ENCODE measurements around the gene CFAP20DC.

Gene CFAP20DC

GRCh38 chr3:58792921-58793451 lies 256.8 kb downstream of the CFAP20DC start:
- Mint-ChIP-seq H3K9me3 (no peaks in the 10 kb centered on the region), H3K4me3 (no peak overlapping the region), H3K4me1 (no peaks in the 10 kb centered on the region), H3K27ac (no peak overlapping the region), H3K27me3 (no peaks in the 10 kb centered on the region)
- no peak for DNase-seq
- ATAC-seq, result no peak

GRCh38 chr3:58789385-58789784 lies 260.4 kb downstream of the CFAP20DC start:
- H3K27ac Mint-ChIP-seq, result no peak overlapping the region
- H3K27me3 Mint-ChIP-seq, result no peaks in the 10 kb centered on the region
- no peaks in the 10 kb centered on the region for H3K4me1 Mint-ChIP-seq
- no peak overlapping the region for H3K4me3 Mint-ChIP-seq
- DNase-seq (no peak), ATAC-seq (no peak)
- no peaks in the 10 kb centered on the region for H3K9me3 Mint-ChIP-seq

DNA sequence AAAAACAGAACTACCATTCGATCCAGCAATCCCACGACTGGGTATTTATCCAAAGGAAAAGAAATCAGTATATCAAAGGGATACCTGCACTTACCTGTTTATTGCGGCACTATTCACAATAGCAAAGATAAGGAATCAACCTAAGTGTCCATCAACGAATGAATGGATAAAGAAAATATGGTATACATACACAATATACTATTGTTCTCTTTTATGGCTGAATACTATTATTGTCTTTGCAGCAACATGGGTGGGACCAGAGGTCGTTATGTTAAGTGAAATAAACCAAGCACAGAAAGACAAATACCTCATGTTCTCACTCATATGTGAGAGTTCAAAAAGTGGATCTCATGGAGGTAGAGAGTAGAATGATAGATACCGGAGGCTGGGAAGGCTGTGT lies 264.9 kb downstream of the CFAP20DC start:
- Mint-ChIP-seq H3K4me3 (no peak overlapping the region), H3K4me1 (no peaks in the 10 kb centered on the region), H3K27ac (no peak overlapping the region), H3K27me3 (no peaks in the 10 kb centered on the region), H3K9me3 (peaks cover 7 to 9% of the 10 kb centered on the region in 2 donors)
- no peak for ATAC-seq
- DNase-seq, result no peak

- no peak overlapping the region for H3K4me3 Mint-ChIP-seq
- DNase-seq (no peak), ATAC-seq (no peak)
- H3K4me1 Mint-ChIP-seq, result no peaks in the 10 kb centered on the region
- H3K27me3 Mint-ChIP-seq, result no peaks in the 10 kb centered on the region
- H3K9me3 Mint-ChIP-seq, result peaks cover 11 to 13% of the 10 kb centered on the region in 2 donors
- H3K27ac Mint-ChIP-seq, result no peak overlapping the region
These were observed 265.4 kb downstream of the CFAP20DC start for GRCh38 chr3:58784425-58784824.

DNA sequence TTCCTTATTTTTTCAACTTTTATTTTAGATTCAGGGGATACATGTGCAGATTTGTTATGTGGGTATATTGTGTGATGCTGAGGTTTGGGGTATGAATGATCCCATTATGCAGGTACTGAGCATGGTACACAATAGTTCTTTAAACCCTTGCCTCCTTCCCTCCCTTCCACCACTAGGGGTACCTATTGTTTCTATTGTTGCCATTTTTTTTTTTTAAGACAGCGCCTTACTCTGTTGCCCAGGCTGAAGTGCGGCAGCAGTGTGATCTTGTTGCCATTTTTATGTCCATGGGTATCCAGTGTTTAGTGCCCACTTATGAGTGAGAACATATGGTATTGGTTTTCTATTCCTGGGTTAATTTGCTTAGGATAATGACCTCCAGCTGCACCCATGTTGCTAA lies 266.0 kb downstream of the CFAP20DC start:
- no peak for ATAC-seq
- Mint-ChIP-seq H3K4me1 (no peaks in the 10 kb centered on the region), H3K4me3 (no peak overlapping the region), H3K9me3 (peaks cover 17 to 19% of the 10 kb centered on the region in 2 donors), H3K27me3 (no peaks in the 10 kb centered on the region), H3K27ac (no peak overlapping the region)
- no peak for DNase-seq

DNA sequence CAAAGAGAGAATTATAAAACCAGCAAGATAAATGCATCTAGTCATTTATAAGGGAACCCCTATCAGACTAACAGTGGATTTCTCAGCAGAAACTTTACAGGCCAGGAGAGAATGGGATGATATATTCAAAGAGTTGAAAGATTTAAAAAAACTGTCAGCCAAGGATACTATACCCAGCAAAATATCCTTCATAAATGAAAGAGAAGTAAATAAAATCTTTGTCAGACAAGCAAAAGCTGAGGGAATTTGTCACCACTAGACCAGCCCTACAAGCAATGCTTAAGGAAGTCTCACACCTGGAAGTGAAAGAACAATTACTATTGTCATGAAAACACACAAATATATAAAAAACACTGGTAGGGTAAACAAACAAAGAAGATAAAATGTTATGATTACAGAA lies 269.9 kb downstream of the CFAP20DC start:
- Mint-ChIP-seq H3K27me3 (no peaks in the 10 kb centered on the region), H3K4me3 (no peak overlapping the region), H3K4me1 (no peaks in the 10 kb centered on the region), H3K9me3 (peaks cover 21 to 31% of the 10 kb centered on the region in 2 donors), H3K27ac (no peak overlapping the region)
- no peak for ATAC-seq
- DNase-seq, result no peak

DNA sequence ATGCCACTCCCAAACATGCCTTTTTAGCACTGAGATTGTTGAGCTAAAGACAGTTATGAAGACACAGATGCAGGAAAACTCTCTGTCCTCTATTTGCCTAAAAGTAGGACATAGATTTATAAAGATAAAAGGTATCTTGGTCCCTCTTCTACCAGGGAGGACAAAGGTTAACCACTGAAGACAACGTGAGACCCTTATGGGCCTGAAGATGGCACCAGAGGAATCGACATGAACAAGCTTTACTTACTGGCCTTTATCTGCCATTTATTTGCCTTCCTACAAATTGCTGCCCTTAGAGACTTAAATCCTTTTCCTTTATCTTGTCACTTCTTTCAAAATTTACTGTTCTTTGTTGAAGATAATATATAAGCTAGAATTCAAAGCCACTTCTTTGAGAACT lies 273.6 kb downstream of the CFAP20DC start:
- no peak overlapping the region for H3K4me3 Mint-ChIP-seq
- H3K27me3 Mint-ChIP-seq, result no peaks in the 10 kb centered on the region
- ATAC-seq (no peak), DNase-seq (no peak)
- H3K27ac Mint-ChIP-seq, result no peak overlapping the region
- peaks cover 21 to 31% of the 10 kb centered on the region in 2 donors for H3K9me3 Mint-ChIP-seq
- H3K4me1 Mint-ChIP-seq, result no peaks in the 10 kb centered on the region

- no peak overlapping the region for H3K27ac Mint-ChIP-seq
- ATAC-seq (no peak), DNase-seq (no peak)
- no peak overlapping the region for H3K4me3 Mint-ChIP-seq
- peaks cover 9 to 21% of the 10 kb centered on the region in 2 donors for H3K9me3 Mint-ChIP-seq
- peaks cover 8% of the 10 kb centered on the region for H3K27me3 Mint-ChIP-seq
- H3K4me1 Mint-ChIP-seq, result no peaks in the 10 kb centered on the region
These were observed 277.4 kb downstream of the CFAP20DC start for GRCh38 chr3:58772462-58772861.

DNA sequence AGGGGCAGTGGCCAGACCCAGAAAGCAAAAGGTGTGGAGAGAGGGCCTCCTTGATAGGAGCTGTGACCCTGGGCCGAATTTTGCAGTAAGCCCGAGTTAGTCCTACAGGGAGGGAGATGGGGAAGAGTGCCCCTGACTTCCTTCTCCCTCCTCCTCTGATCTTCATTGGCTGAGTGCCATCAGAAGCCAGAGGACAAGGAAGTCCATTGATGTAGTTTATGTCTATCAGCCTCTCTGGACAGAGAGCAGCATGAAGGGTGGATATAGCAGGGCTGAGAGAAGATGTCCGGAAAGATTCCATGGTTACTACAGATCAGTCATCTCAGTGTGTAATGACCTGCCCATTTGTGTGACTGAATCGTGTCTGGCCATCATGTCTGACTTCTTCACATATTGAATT lies 280.8 kb downstream of the CFAP20DC start:
- H3K4me3 Mint-ChIP-seq, result no peak overlapping the region
- H3K4me1 Mint-ChIP-seq, result no peaks in the 10 kb centered on the region
- ATAC-seq (no peak), DNase-seq (no peak)
- peaks cover 8% of the 10 kb centered on the region for H3K27me3 Mint-ChIP-seq
- H3K27ac Mint-ChIP-seq, result no peak overlapping the region
- peaks cover 9 to 15% of the 10 kb centered on the region in 2 donors for H3K9me3 Mint-ChIP-seq

DNA sequence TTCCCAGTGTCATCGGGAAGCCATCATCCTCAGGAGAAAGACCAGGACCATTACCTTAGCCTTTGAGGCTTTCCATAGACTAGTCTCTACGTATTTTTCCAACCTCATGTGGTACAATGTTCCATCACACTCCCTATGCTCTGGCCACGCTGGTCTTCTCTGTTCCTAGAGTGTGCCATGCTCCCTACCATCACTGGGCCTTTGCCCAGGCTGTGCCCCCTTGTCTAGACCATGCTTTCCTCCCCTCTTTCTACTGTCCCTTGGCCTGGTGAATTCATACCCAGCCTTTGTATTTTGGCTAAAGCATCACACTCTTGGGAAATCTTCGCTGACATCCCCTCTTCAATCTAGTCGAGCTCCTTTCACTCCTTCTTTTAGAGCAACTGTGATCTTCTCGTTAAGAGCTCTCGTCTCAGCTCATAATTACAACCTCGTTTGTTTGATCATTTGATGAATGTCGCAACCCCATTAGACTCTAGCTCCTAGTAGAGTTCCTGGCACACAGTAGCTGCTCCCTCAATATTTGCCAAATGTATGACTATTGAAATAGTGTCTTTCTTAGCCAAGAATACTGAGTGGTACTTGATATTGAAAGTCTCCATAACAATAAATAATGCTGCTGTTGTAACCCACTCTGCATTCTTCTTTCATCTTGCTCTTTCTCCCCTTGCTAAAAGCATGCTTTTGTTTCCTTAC lies 283.1 kb downstream of the CFAP20DC start:
- DNase-seq (no peak), ATAC-seq (no peak)
- H3K27me3 Mint-ChIP-seq, result peaks cover 8% of the 10 kb centered on the region
- H3K9me3 Mint-ChIP-seq, result peaks cover 9 to 15% of the 10 kb centered on the region in 2 donors
- no peaks in the 10 kb centered on the region for H3K4me1 Mint-ChIP-seq
- no peak overlapping the region for H3K27ac Mint-ChIP-seq
- no peak overlapping the region for H3K4me3 Mint-ChIP-seq

- ATAC-seq (no peak), DNase-seq (no peak)
- Mint-ChIP-seq H3K27me3 (peaks cover 8% of the 10 kb centered on the region), H3K4me1 (no peaks in the 10 kb centered on the region), H3K9me3 (no peaks in the 10 kb centered on the region), H3K27ac (no peak overlapping the region), H3K4me3 (no peak overlapping the region)
These were observed 294.7 kb downstream of the CFAP20DC start for GRCh38 chr3:58755150-58755549.

GRCh38 chr3:58754074-58754473 lies 295.8 kb downstream of the CFAP20DC start:
- no peak overlapping the region for H3K27ac Mint-ChIP-seq
- no peak overlapping the region for H3K4me3 Mint-ChIP-seq
- ATAC-seq (no peak), DNase-seq (no peak)
- no peaks in the 10 kb centered on the region for H3K4me1 Mint-ChIP-seq
- no peaks in the 10 kb centered on the region for H3K9me3 Mint-ChIP-seq
- peaks cover 8% of the 10 kb centered on the region for H3K27me3 Mint-ChIP-seq

- Mint-ChIP-seq H3K27ac (no peak overlapping the region), H3K4me1 (no peaks in the 10 kb centered on the region), H3K9me3 (no peaks in the 10 kb centered on the region), H3K27me3 (peaks cover 8% of the 10 kb centered on the region), H3K4me3 (no peak overlapping the region)
- DNase-seq (no peak), ATAC-seq (no peak)
These were observed 297.8 kb downstream of the CFAP20DC start for GRCh38 chr3:58751882-58752567.

DNA sequence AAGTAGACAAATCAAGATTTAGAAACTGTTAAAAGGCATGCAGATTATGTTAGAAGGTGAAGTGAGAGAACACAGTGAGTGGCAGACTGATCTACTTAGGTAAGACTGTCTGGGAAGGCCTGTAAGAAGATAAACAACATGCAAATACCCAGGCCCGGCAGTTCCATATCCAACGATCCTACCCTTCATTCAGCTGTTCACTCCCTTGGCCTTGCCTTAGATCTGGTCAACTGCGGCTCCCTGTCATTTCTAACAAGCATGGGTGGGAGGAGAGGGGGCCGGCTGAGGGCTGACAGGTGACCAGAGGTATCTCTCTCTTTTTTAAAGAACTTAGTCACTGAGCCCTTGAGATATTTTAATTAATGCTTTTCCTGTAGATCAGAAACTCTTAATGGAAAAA lies 298.6 kb downstream of the CFAP20DC start:
- no peaks in the 10 kb centered on the region for H3K4me1 Mint-ChIP-seq
- no peak overlapping the region for H3K27ac Mint-ChIP-seq
- no peak overlapping the region for H3K4me3 Mint-ChIP-seq
- no peaks in the 10 kb centered on the region for H3K9me3 Mint-ChIP-seq
- DNase-seq (no peak), ATAC-seq (no peak)
- H3K27me3 Mint-ChIP-seq, result peaks cover 8% of the 10 kb centered on the region

DNA sequence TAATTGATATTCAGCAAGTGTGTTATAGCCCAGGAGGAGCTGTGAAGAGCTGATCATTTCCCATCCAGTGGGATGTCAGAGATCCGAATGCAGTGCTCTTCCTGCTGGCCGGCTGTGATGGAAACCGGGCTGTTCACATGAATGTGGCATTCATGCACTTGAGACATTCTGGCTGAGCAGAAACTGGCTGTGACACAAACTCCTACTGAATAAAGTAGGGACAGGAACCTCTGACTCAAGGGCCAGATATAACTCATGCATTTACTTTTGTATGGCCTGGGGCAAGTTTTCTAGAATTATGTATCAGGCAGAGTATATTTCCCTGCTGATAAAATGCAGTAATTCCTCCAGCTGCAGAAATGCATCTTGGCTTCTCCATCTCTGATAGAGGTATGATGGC lies 299.9 kb downstream of the CFAP20DC start:
- Mint-ChIP-seq H3K9me3 (no peaks in the 10 kb centered on the region), H3K27ac (no peak overlapping the region), H3K4me1 (no peaks in the 10 kb centered on the region), H3K4me3 (no peak overlapping the region), H3K27me3 (peaks cover 8% of the 10 kb centered on the region)
- DNase-seq (no peak), ATAC-seq (no peak)

GRCh38 chr3:58748024-58748423 lies 301.8 kb downstream of the CFAP20DC start:
- Mint-ChIP-seq H3K27ac (no peak overlapping the region), H3K4me1 (no peaks in the 10 kb centered on the region), H3K9me3 (no peaks in the 10 kb centered on the region), H3K27me3 (peaks cover 5% of the 10 kb centered on the region), H3K4me3 (no peak overlapping the region)
- DNase-seq (no peak), ATAC-seq (no peak)

Data from stimulated activated naive CD8-positive, alpha-beta T cell treated with anti-CD3 and anti-CD28 coated beads, Interleukin-15, amount 100 ng/mL, for 72 hours (primary cell).